ENCODE measurements around the gene PCDH9. TPM values are rescaled to one million over a fixed set of nuclear protein-coding genes. Genes with fewer than 3 reads are reported as not detected.

Gene PCDH9
- total RNA-seq, 1 donor from 2014 or later = 3.7 TPM

DNA sequence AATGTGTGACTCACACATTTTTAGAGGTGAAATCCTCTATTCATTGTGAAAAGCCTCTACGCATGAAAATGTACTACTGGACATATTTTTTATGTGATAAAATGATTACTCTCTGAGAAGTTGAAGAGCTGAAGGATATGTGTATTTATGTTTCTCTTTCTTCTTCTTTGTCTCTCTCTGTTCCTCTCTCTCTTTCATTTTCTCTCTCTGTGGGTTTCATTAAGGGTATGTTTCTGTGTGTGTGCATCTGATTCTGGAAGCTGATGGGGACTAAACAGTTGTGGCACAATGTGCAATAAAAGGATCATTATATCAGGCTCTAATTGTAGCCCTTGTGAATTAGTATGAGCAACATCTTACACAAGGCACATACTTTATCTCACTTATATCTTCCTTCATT, 867.7 kb downstream of the PCDH9 start:
- intact Hi-C loops (cut with DNase I) = no loop called here
- Histone ChIP-seq H3K36me3 (no peaks in the 10 kb centered on the region), H3K27ac (no peak overlapping the region), H3K4me1 (no peaks in the 10 kb centered on the region), H3K4me3 (no peak overlapping the region), H3K9me3 (no peaks in the 10 kb centered on the region), H3K27me3 (no peaks in the 10 kb centered on the region)
- no peak for DNase-seq (ENCODE audit: extremely low spot score in 2 of 2)
- TF ChIP-seq, protein P1, sequence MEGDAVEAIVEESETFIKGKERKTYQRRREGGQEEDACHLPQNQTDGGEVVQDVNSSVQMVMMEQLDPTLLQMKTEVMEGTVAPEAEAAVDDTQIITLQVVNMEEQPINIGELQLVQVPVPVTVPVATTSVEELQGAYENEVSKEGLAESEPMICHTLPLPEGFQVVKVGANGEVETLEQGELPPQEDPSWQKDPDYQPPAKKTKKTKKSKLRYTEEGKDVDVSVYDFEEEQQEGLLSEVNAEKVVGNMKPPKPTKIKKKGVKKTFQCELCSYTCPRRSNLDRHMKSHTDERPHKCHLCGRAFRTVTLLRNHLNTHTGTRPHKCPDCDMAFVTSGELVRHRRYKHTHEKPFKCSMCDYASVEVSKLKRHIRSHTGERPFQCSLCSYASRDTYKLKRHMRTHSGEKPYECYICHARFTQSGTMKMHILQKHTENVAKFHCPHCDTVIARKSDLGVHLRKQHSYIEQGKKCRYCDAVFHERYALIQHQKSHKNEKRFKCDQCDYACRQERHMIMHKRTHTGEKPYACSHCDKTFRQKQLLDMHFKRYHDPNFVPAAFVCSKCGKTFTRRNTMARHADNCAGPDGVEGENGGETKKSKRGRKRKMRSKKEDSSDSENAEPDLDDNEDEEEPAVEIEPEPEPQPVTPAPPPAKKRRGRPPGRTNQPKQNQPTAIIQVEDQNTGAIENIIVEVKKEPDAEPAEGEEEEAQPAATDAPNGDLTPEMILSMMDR (IDR thresholded peaks at IDR 0.05) = no peak
- TF ChIP-seq POLR2A (IDR thresholded peaks at IDR 0.05) (no peak), POLR2AphosphoS5 (IDR thresholded peaks at IDR 0.05; ENCODE audit: insufficient read depth in 1 of 2, low read depth in 1 of 2) (no peak)

DNA sequence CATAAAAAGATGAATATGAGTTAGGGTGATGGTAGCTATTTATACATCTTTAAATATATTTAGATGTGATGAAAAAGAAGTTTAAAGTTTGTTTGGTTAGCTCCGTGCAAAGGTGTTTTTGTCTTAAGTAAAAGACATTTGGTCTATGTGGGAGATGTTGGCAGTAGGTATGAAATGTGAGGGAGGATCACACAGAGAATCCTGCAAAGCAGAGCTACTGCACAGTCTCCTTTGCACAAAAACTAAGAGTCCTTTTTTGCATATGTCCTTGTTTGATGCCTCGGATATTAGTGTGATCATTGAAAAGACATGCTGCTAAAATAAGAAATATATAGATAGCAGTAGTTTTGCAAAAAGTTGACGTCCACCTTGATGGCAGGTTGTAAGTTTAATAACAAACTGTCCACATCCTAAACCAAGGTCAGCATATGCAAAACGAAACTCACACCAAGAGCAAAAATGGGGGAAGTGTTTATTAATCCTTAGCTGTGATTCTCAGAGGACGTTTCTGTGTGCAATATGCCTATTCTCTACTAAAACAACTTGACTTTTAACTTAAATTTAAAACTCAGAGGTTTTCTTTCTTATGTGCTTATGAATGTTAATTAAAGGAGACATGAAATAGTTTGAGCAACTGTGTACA, 870.1 kb downstream of the PCDH9 start:
- H3K27me3 ChIP-seq = no peaks in the 10 kb centered on the region
- DNase-seq (ENCODE audit: extremely low spot score in 2 of 2) = no peak
- no peak for TF ChIP-seq POLR2AphosphoS5 (IDR thresholded peaks at IDR 0.05; ENCODE audit: insufficient read depth in 1 of 2, low read depth in 1 of 2)
- no peaks in the 10 kb centered on the region for H3K4me1 ChIP-seq
- H3K27ac ChIP-seq = no peak overlapping the region
- H3K9me3 ChIP-seq = no peaks in the 10 kb centered on the region
- no peak overlapping the region for H3K4me3 ChIP-seq
- intact Hi-C loops (cut with DNase I) = no loop called here
- H3K36me3 ChIP-seq = no peaks in the 10 kb centered on the region

DNA sequence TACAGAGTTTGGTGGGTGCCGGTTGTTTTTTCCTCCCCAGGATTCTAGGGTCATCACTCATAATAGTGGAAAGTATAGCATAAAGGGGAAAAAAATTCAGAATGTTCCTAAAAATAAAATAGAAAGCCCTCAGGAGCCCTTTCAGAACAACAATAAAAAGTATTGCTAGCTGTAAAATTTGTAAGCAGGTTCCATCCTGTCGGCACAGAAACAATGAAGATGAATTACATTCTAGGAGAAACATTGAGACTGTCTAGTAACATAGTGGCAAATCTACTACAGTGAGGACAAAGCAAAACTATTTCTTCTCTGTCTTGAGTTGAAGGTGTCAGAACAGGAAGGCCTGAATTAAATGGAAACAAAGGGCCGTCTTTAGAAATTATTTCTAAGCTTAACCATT, 870.7 kb downstream of the PCDH9 start:
- no peaks in the 10 kb centered on the region for H3K9me3 ChIP-seq
- intact Hi-C loops (cut with DNase I) = no loop called here
- H3K27ac ChIP-seq = no peak overlapping the region
- H3K27me3 ChIP-seq = no peaks in the 10 kb centered on the region
- TF ChIP-seq, protein P1 (IDR thresholded peaks at IDR 0.05) = no peak
- TF ChIP-seq POLR2A (IDR thresholded peaks at IDR 0.05) (no peak), POLR2AphosphoS5 (IDR thresholded peaks at IDR 0.05; ENCODE audit: insufficient read depth in 1 of 2, low read depth in 1 of 2) (no peak)
- no peaks in the 10 kb centered on the region for H3K36me3 ChIP-seq
- DNase-seq (ENCODE audit: extremely low spot score in 2 of 2) = no peak
- no peaks in the 10 kb centered on the region for H3K4me1 ChIP-seq
- no peak overlapping the region for H3K4me3 ChIP-seq

DNA sequence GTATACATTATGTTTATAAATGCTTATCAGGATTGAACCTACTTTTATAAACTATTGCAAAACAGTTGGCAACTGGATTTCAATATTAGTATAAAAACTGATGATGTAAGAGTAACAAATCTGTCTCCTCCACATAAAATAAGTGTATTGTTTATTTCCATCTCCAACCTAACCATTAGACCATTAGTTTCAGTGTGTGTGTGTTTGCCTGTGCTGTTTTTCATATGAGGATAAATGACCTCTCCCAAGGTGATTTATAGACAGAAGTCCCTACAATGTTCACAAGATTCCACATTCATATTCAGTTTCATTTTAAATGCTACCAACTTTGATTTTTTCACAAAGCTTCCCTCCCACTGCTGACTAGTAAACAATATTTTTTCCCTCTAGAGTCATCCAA, 871.6 kb downstream of the PCDH9 start:
- no peak for TF ChIP-seq POLR2A (IDR thresholded peaks at IDR 0.05)
- TF ChIP-seq, protein P1 (IDR thresholded peaks at IDR 0.05) = no peak
- no peak for TF ChIP-seq POLR2AphosphoS5 (IDR thresholded peaks at IDR 0.05; ENCODE audit: insufficient read depth in 1 of 2, low read depth in 1 of 2)
- H3K9me3 ChIP-seq = no peaks in the 10 kb centered on the region
- no peaks in the 10 kb centered on the region for H3K27me3 ChIP-seq
- intact Hi-C loops (cut with DNase I) = no loop called here
- no peak overlapping the region for H3K27ac ChIP-seq
- no peaks in the 10 kb centered on the region for H3K36me3 ChIP-seq
- no peaks in the 10 kb centered on the region for H3K4me1 ChIP-seq
- DNase-seq (ENCODE audit: extremely low spot score in 2 of 2) = no peak
- no peak overlapping the region for H3K4me3 ChIP-seq

DNA sequence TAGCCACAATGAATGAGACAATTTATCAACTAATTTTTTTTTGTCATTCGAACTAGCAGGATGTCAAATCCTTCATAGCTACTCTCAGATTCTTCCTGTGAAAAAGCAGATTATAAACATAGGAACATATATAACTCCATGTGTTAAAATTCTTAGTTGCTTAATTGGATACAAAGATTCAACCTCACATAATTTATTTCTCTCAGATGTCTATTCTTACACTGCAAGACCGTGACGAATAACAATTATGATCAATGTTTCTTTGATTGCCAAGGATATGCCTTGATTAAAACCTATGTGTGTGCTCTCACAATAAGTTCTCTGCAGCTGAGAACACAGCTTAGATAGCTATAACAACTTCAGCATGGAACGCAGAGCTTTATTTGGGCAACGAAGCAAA, 872.7 kb downstream of the PCDH9 start:
- intact Hi-C loops (cut with DNase I) = no loop called here
- Histone ChIP-seq H3K36me3 (no peaks in the 10 kb centered on the region), H3K4me1 (no peaks in the 10 kb centered on the region), H3K27me3 (no peaks in the 10 kb centered on the region), H3K9me3 (no peaks in the 10 kb centered on the region), H3K4me3 (no peak overlapping the region), H3K27ac (no peak overlapping the region)
- DNase-seq (ENCODE audit: extremely low spot score in 2 of 2) = no peak
- TF ChIP-seq POLR2A (IDR thresholded peaks at IDR 0.05) (no peak), POLR2AphosphoS5 (IDR thresholded peaks at IDR 0.05; ENCODE audit: insufficient read depth in 1 of 2, low read depth in 1 of 2) (no peak)
- TF ChIP-seq, protein P1 (IDR thresholded peaks at IDR 0.05) = no peak
